Activated naive CD8-positive, alpha-beta T cell (primary cell): ENCODE results near the gene PLB1.

ENCODE experiments used
- H3K27ac Mint-ChIP-seq: one replicate; pipeline ENCODE4 v1.8.0; 2021; ENCODE audit warnings: mixed read lengths
- H3K27me3 Mint-ChIP-seq: one replicate; pipeline ENCODE4 v1.8.0; 2021; ENCODE audit warnings: mixed read lengths
- H3K36me3 Mint-ChIP-seq: one replicate; pipeline ENCODE4 v1.8.0; 2021; ENCODE audit warnings: mixed read lengths
- H3K4me1 Mint-ChIP-seq: one replicate; pipeline ENCODE4 v1.8.0; 2021; ENCODE audit warnings: low read depth, mixed read lengths
- H3K4me3 Mint-ChIP-seq: one replicate; pipeline ENCODE4 v1.8.0; 2021; ENCODE audit warnings: mild to moderate bottlenecking, mixed read lengths
- H3K9me3 Mint-ChIP-seq: one replicate; pipeline ENCODE4 v1.8.0; 2021; ENCODE audit warnings: low read depth, mixed read lengths

PLB1 gene

DNA sequence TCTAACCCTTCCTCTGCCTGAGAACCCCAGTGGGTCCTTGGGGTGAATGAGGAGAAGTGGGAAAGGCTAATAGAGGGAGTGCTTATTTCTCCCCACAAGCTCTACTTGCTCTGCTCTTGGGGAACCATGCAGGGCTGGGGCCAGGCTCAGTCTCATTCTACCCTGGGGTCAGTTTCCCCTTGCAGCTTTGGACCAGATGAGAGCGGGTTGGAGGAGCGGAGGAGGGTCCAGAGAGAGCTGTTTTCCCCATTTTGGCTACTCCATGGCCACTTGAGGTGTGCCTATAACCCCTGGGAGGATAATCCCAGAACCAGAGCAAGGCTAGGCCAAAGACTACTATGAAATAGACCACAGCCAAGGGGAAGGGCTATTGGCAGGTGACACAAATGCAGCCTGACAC lies 29.6 kb downstream of the PLB1 start:
- H3K36me3 Mint-ChIP-seq, result no peaks in the 10 kb centered on the region
- no peaks in the 10 kb centered on the region for H3K9me3 Mint-ChIP-seq
- H3K27me3 Mint-ChIP-seq, result peaks cover 13% of the 10 kb centered on the region
- no peaks in the 10 kb centered on the region for H3K4me1 Mint-ChIP-seq
- no peak overlapping the region for H3K27ac Mint-ChIP-seq
- no peak overlapping the region for H3K4me3 Mint-ChIP-seq

DNA sequence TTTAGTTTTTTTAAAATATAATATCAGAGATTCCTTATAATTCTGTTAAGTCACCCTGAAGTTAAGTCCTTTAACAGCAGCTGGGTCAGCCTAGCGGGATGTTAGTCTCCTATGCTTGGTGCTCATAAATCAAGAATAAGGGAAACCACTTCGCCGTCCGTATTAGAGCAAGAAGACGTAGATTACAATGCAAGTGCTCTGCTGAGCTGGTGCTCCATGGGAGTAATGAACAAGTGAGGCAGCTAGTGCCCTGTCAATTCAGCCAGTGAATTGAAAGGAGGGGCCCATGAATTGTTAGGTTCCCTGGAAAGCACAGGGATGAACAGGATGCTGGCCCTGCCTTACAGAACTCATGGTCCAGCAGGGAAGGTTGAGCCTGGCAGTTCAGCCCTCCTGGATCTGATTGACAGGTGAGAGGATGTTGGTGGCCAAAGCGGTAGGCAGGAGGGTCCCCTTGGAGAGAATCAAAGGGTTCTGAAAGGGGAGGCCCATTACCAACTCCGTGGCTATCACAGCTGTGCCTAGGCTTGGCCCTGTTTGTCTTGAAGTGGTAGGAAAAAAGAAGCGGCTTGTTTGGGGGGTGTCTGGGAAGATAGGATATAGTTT lies 30.8 kb downstream of the PLB1 start:
- Mint-ChIP-seq H3K4me3 (no peak overlapping the region), H3K9me3 (no peaks in the 10 kb centered on the region), H3K27ac (no peak overlapping the region), H3K27me3 (peaks cover 13% of the 10 kb centered on the region), H3K4me1 (no peaks in the 10 kb centered on the region), H3K36me3 (no peaks in the 10 kb centered on the region)

DNA sequence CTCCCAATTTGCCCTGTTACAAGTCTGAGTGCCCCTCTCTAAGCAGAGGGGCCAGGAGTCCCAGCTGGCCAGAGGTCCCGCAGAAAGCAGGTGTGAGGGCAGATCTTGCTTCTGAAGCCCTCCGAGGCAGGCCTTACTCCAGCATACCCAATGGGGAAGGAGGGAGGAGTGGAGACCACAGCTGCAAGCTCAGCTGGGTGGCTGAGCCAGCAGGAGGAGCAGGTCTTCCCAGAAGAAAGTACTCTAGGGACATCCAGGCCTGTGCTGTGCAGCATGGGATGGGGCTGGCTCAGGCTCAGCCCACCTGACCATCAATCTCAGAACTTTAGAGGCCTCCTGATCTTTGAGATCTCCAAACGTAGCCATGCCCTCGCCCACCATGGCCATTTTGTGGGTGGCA lies 31.3 kb downstream of the PLB1 start:
- H3K9me3 Mint-ChIP-seq, result no peaks in the 10 kb centered on the region
- peaks cover 10% of the 10 kb centered on the region for H3K27me3 Mint-ChIP-seq
- H3K27ac Mint-ChIP-seq, result no peak overlapping the region
- H3K4me3 Mint-ChIP-seq, result no peak overlapping the region
- no peaks in the 10 kb centered on the region for H3K4me1 Mint-ChIP-seq
- H3K36me3 Mint-ChIP-seq, result no peaks in the 10 kb centered on the region

DNA sequence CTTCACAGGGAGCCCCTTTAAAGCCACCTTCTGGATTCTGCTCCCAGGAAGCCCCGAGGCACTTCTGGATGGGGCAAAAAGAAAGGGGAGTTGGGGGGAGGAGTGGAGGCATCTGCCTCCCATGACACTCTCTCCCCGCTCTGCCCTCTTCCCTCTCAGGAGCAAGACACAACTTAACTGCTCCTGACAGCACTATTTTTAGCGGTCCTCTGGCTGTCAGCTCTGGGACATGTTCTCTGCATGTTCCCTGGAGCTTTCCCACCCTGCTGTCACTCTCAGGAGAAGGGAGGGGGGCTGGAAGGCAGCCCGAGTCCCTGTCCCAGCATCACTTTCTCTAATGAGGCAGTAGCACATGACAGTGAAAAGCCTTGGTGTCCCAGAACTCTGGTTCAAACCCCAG lies 32.3 kb downstream of the PLB1 start:
- H3K36me3 Mint-ChIP-seq, result no peaks in the 10 kb centered on the region
- no peak overlapping the region for H3K4me3 Mint-ChIP-seq
- H3K27ac Mint-ChIP-seq, result no peak overlapping the region
- no peaks in the 10 kb centered on the region for H3K4me1 Mint-ChIP-seq
- H3K27me3 Mint-ChIP-seq, result peaks cover 8% of the 10 kb centered on the region
- H3K9me3 Mint-ChIP-seq, result no peaks in the 10 kb centered on the region

DNA sequence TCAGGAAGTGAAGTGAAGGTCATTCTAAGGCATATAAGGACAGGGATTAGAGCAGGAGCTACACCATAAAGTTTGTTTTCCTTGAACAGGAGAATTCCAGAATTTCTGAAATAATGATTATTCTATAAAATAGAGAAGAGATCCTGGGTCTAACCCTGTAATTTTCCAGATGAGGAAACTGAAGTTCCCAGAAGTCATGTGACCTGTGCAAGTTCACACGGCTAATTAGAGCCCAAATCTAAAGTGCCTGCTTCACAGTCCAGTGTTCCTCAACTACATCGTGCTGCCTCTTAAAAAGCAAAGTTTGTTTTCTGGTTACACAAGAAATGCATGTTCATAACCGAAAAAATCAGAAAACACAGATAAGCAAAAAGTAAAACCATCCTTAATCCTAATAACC lies 34.9 kb downstream of the PLB1 start:
- H3K4me3 Mint-ChIP-seq, result no peak overlapping the region
- peaks cover 2% of the 10 kb centered on the region for H3K27me3 Mint-ChIP-seq
- H3K36me3 Mint-ChIP-seq, result no peaks in the 10 kb centered on the region
- H3K4me1 Mint-ChIP-seq, result no peaks in the 10 kb centered on the region
- no peaks in the 10 kb centered on the region for H3K9me3 Mint-ChIP-seq
- no peak overlapping the region for H3K27ac Mint-ChIP-seq

DNA sequence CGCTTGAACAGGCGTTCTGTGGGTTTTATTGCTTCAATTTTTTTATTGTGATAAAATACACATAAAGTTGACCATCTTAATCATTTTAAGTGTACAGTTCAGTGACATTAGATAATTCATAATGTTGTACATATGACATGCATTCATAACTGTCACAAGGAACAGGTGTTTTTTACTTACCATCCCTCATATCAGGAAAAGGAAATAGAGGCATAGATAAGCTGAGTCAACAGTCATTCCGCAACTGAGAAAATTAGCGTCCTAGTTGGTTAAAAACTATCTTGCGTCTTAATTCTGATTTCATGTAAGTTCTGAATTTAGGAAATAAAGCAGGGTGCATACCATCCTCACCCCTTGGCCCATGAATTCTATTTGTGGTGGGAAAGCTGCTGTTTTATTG lies 36.5 kb downstream of the PLB1 start:
- H3K9me3 Mint-ChIP-seq, result no peaks in the 10 kb centered on the region
- peaks cover 2% of the 10 kb centered on the region for H3K27me3 Mint-ChIP-seq
- no peaks in the 10 kb centered on the region for H3K4me1 Mint-ChIP-seq
- H3K27ac Mint-ChIP-seq, result no peak overlapping the region
- no peaks in the 10 kb centered on the region for H3K36me3 Mint-ChIP-seq
- no peak overlapping the region for H3K4me3 Mint-ChIP-seq

DNA sequence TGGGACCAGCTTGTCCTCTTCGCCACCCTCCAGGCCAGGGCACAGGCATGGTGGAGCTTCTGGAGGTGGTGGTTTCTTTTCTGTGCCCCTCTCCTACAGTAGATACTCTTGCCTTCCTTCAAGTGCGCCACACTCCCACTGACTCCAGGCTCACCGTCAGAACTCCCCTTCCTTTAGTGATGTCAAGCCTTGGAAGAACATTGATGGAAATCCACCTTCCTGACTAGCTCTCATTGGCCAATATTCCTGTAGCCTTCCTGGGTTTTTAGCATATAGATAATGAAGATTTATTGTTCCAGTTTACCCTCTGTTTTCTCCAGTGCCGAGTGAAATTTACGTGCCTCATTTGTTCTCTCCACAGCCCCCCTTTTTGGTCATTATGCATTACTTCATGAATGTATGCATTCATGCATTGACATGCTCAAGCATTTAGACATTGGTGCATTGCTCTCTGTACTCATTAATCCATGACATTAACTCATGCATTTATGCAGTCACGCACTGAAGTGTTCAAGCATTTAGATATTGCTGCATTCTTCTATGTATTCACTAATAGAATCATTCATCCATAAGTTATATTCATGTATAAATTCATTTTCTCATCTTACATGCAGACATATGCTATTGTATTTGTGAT lies 37.3 kb downstream of the PLB1 start:
- no peak overlapping the region for H3K4me3 Mint-ChIP-seq
- H3K36me3 Mint-ChIP-seq, result no peaks in the 10 kb centered on the region
- H3K9me3 Mint-ChIP-seq, result no peaks in the 10 kb centered on the region
- H3K27ac Mint-ChIP-seq, result no peak overlapping the region
- no peaks in the 10 kb centered on the region for H3K4me1 Mint-ChIP-seq
- peaks cover 2% of the 10 kb centered on the region for H3K27me3 Mint-ChIP-seq

DNA sequence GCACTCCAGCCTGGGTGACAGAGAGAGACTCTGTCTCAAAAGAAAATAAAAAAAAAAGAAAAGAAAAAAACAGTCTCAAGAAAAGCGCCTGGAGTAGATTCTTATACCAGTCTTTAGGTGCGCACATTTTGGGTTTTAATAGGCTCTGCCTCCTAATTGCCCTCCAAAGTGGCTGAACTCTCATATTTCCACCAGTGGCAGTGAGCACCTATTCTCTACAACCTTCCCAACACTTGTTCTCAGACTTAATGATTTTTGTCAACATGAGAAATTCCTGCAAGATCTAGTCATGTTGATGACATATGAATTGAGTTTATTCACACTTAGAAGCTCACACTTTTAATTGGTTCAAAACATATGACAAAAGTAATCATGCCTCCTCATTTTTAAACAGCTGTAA lies 39.0 kb downstream of the PLB1 start:
- Mint-ChIP-seq H3K27ac (no peak overlapping the region), H3K4me3 (no peak overlapping the region), H3K36me3 (no peaks in the 10 kb centered on the region), H3K9me3 (no peaks in the 10 kb centered on the region), H3K4me1 (no peaks in the 10 kb centered on the region), H3K27me3 (peaks cover 2% of the 10 kb centered on the region)

DNA sequence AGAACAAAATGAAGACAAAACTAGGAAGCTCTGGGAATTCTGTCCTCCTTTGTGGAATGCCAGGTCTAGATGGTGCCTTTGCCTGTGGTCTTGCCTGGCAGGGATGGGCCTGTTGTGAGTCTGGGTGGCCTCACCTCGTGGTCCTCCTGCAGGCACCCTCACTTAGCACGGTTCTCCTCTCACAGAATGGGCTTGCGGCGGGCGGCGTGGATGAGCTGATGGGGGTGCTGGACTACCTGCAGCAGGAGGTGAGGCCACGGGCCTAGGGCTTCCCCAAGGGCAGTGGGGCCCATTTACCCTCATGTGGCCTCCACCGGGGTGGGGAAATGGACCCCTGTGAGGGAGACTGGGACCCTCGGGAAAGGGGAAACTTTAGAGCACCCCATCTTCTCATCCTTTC lies 42.3 kb downstream of the PLB1 start:
- H3K9me3 Mint-ChIP-seq, result no peaks in the 10 kb centered on the region
- H3K4me3 Mint-ChIP-seq, result no peak overlapping the region
- no peak overlapping the region for H3K27ac Mint-ChIP-seq
- no peaks in the 10 kb centered on the region for H3K4me1 Mint-ChIP-seq
- H3K36me3 Mint-ChIP-seq, result no peaks in the 10 kb centered on the region
- peaks cover 2% of the 10 kb centered on the region for H3K27me3 Mint-ChIP-seq

DNA sequence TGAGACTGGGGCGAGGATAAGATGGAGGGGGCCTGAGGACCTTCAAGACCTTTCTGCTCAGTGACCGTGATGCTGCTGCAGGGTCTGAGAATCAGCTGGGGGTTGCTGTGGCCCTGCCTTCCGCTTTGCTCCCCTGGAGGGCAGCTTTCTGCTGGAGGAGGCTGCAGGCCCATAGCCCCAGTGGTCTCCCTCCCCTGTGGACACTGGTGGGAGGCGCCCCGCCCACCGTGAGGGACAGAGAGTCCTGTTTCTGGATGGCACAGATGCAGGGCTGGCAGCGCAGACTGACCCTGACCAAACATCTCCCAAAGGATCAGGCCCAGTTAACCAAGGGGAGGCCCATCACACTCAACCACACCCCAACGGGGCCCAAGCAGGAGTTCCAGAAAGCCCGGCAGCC lies 42.8 kb downstream of the PLB1 start:
- no peak overlapping the region for H3K27ac Mint-ChIP-seq
- H3K4me1 Mint-ChIP-seq, result no peaks in the 10 kb centered on the region
- H3K4me3 Mint-ChIP-seq, result no peak overlapping the region
- no peaks in the 10 kb centered on the region for H3K27me3 Mint-ChIP-seq
- no peaks in the 10 kb centered on the region for H3K9me3 Mint-ChIP-seq
- no peaks in the 10 kb centered on the region for H3K36me3 Mint-ChIP-seq

DNA sequence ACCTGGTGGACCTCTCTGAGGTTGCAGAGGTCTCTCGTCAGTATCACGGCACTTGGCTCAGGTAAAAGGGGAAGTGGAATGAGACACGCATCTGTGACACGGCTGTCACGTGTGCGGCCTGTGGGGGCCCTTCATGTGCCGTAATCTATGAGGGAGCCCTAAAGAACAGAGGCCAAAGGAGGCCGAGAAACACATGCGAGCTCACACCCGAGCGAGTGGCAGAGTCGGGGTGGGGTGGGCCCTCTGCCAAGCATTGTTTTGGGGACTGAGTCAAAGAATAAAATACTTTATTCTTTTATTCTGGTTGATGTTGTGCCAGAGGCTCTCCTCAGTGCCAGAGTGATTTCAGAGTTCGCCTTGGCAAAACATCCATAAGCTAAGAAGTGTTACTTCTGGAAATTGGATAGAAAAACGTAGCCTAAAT lies 43.3 kb downstream of the PLB1 start:
- H3K27me3 Mint-ChIP-seq, result no peaks in the 10 kb centered on the region
- H3K27ac Mint-ChIP-seq, result no peak overlapping the region
- H3K4me1 Mint-ChIP-seq, result no peaks in the 10 kb centered on the region
- no peaks in the 10 kb centered on the region for H3K9me3 Mint-ChIP-seq
- H3K4me3 Mint-ChIP-seq, result no peak overlapping the region
- no peaks in the 10 kb centered on the region for H3K36me3 Mint-ChIP-seq

DNA sequence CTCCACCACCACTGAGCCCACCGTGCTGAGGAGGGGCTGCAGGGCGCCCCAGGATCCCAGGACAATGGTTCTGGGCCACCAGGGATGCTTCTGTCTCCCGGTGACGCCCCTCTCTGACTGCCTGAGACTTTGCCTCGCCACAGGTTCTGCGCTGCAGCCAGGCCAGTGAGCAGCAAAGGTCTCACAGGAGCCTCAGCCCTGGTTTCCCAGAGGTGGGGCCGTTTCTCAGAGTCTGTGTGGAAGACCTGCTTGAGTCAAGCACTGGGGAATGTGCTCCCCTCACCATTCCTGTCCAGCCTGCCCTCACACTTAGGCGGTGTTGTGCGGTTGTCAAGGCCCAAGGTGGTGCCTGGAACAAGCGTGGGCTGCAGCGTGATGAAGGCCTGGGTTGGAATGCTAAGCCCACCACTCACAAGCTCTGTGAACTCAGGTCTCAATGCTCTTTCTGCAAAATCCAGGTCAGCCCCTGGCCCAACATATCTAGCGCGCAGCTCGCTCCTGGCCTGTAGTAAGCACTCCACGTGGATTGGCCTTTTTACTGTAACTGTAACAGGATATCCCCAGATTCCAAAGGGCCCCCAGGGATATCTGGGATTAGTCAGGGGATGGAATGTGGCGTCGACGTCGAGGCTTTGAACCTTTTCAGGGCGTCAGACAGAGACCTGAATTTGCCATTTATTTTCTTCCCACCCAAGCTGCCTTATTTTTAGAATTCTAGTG lies 47.6 kb downstream of the PLB1 start:
- Mint-ChIP-seq H3K27ac (no peak overlapping the region), H3K36me3 (no peaks in the 10 kb centered on the region), H3K27me3 (no peaks in the 10 kb centered on the region), H3K4me1 (peaks cover 6% of the 10 kb centered on the region), H3K4me3 (no peak overlapping the region), H3K9me3 (no peaks in the 10 kb centered on the region)

DNA sequence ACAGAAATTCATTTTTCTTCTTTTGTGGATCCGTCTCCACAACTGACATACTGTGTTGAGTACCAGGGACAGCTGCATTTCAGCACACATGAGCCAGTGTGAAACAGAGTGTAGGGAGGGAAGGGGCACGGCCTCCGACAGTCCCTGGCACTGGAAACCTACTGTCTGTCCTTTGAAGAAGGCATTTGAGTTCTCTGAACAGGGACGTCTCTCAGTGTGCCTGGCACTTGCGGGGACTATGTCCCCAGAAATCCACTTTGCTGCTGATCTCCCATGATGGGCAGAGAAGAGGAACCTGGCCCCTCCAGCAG lies 48.1 kb downstream of the PLB1 start:
- no peaks in the 10 kb centered on the region for H3K36me3 Mint-ChIP-seq
- no peaks in the 10 kb centered on the region for H3K9me3 Mint-ChIP-seq
- H3K27ac Mint-ChIP-seq, result peak overlapping the region; percentile 22
- no peaks in the 10 kb centered on the region for H3K27me3 Mint-ChIP-seq
- peaks cover 6% of the 10 kb centered on the region for H3K4me1 Mint-ChIP-seq
- no peak overlapping the region for H3K4me3 Mint-ChIP-seq

DNA sequence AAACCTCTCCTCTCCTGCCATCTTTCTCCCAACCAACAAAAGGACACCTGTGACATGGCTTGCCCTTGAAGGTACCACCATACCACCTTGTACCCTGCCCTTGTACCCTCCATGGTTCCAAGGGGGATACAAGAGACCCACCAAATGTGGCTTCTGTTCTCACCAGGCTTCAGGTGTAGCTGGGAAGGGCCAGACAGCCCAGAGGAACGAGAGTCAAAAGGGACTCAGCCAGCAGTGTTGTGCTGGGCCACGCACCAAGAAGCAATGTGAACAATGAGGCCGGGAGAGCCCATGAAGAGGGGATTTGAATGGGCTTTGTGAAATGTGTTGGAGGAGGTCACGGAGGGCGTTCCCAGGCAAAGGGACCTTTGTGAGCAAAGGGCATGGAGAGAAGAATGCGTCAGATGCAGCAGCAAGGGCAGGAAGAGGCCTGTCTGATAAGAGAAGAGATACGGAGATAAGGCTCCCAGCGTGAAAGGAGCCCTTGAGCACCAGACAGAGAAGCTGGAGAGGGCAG lies 48.6 kb downstream of the PLB1 start:
- peak overlapping the region; percentile 22 for H3K27ac Mint-ChIP-seq
- H3K27me3 Mint-ChIP-seq, result no peaks in the 10 kb centered on the region
- H3K4me1 Mint-ChIP-seq, result peaks cover 6% of the 10 kb centered on the region
- H3K9me3 Mint-ChIP-seq, result no peaks in the 10 kb centered on the region
- H3K4me3 Mint-ChIP-seq, result no peak overlapping the region
- H3K36me3 Mint-ChIP-seq, result no peaks in the 10 kb centered on the region

DNA sequence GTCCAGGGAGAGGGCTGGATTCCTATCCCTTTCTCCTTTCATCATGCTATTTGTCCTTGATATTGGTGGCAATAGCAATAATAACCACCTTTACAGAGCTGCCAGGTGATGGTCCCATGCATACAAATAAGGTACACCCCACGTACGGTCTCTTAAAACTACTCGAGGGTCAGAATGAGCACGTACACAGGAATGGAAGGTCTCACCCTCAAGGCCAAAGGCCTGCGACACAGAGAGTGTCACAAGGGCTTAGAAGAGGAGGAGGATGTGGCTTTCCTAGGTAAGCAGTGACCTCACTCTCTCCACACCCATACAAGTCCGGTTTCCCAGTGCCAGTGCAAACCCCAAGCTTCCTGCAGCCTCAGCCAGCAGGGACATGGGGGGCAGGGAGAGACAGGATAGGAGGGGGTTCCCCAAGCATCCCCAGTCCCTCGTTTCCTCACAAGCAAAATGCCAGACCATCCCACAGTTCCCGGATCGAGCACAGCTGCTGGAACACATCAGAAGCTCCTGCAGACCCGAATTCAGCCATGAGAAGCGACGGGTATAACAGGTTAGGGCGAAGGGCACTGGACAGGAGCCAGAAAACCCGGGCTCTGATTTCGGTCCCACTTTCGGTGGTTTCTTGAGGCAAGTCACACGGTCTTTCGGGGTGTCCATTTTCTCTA lies 49.2 kb downstream of the PLB1 start:
- Mint-ChIP-seq H3K27ac (no peak overlapping the region), H3K36me3 (no peaks in the 10 kb centered on the region), H3K27me3 (no peaks in the 10 kb centered on the region), H3K9me3 (no peaks in the 10 kb centered on the region), H3K4me3 (no peak overlapping the region), H3K4me1 (peaks cover 6% of the 10 kb centered on the region)
